Measurements from ENCODE around the gene ARHGAP12.

ARHGAP12 gene

DNA sequence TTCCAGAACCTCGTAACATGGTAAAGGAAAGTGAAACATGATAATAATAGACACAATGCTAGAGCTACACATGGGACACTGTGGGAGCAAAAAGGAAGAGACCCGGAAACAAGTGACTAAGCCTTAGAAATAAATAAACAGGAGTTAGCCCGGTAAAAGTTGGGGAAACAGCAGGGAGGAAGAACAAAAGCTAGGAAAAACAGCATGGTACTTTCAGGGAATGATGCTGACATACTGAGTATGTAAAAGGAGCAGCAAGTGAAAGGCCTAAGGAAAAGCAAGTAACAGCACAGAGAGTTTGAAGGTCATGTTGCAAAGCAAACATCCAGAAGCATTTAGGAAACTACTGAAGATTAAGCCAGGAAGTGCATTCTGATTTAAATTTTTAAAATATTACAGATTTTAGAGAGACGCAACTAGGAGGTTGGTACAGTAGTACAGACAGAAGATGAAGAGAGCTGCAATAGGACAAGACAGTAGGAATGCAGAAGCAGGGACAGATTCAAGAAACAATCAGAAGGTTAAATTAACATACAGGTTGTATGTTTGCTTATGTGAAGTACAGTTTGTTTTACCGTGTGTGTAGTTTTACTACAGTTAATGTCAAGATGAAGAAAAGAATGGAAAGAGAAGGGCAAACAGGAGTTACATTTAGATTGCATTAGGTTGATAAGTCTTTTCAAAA is 63.7 kb downstream of the ARHGAP12 start:
- DNase-seq (ENCODE audit: low read depth), result peak; percentile 24
- TF ChIP-seq, protein P1, sequence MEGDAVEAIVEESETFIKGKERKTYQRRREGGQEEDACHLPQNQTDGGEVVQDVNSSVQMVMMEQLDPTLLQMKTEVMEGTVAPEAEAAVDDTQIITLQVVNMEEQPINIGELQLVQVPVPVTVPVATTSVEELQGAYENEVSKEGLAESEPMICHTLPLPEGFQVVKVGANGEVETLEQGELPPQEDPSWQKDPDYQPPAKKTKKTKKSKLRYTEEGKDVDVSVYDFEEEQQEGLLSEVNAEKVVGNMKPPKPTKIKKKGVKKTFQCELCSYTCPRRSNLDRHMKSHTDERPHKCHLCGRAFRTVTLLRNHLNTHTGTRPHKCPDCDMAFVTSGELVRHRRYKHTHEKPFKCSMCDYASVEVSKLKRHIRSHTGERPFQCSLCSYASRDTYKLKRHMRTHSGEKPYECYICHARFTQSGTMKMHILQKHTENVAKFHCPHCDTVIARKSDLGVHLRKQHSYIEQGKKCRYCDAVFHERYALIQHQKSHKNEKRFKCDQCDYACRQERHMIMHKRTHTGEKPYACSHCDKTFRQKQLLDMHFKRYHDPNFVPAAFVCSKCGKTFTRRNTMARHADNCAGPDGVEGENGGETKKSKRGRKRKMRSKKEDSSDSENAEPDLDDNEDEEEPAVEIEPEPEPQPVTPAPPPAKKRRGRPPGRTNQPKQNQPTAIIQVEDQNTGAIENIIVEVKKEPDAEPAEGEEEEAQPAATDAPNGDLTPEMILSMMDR (conservative IDR thresholded peaks at IDR 0.05; ENCODE audit: control insufficient read depth, insufficient read depth, low read depth, low read length), result no peak
- no peak overlapping the region for H3K4me3 ChIP-seq (ENCODE audit: control insufficient read depth, low read depth, low read length)

DNA sequence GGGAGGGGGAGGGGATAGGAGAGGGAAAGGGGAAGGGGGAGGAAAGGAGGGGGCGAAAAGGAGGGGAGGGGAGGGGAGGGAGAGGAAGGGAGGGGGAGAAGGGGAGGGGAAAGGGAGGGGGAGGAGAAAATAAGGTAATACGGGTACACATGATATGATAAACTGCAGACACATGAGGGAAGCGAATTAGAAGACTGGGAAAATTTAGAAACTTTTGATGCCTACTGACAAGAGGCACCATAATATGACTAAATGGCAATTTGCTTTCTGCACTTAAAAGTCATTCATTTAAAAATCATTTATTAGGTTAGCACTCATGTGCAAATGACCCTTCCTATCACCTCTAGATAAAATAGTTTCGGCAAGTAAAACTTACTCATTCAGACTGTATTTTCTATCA is 73.6 kb downstream of the ARHGAP12 start:
- TF ChIP-seq, protein P1 (conservative IDR thresholded peaks at IDR 0.05; ENCODE audit: control insufficient read depth, insufficient read depth, low read depth, low read length), result no peak
- DNase-seq (ENCODE audit: low read depth), result no peak
- H3K4me3 ChIP-seq (ENCODE audit: control insufficient read depth, low read depth, low read length), result no peak overlapping the region

DNA sequence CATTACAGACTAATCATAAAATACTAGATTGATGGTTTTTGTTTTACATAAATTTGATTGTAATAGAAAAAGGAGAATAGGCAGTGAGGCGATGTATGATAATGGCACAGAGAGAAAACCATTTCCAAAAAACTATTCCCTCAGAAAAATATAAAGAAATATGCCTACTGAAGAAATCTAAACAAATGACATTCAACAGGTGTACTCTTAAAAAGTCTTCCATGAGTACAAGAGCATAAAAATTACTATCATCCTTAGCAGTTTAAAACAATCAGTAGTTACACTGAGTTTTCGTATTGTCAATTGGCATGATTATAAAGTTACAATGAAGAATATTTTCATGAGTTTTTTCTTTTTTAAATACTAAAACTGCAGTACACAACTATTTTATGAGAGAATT is 75.0 kb downstream of the ARHGAP12 start:
- no peak for DNase-seq (ENCODE audit: low read depth)

DNA sequence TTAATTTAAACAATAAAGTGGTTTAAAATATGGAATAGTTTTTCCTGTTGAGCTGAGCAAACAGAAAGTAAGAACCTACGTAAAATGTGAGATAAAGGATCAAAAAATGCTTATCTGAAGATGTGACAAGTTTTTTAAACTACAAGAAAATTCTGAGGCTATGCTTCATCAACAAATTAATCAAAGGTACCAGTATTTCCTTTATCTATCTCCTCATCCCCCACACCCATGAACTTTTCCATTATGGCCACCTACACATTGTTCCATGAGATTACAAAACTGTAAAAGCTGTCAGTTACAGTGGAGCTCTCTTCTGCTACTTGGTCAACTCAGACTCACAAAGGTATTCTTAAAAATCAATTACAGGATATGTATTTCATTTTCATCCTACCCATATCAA is 77.4 kb downstream of the ARHGAP12 start:
- H3K4me3 ChIP-seq (ENCODE audit: control insufficient read depth, low read depth, low read length), result no peak overlapping the region
- TF ChIP-seq, protein P1 (conservative IDR thresholded peaks at IDR 0.05; ENCODE audit: control insufficient read depth, insufficient read depth, low read depth, low read length), result no peak
- DNase-seq (ENCODE audit: low read depth), result no peak

More for the DNA sequence above, 75.0 kb downstream of the ARHGAP12 start:
- TF ChIP-seq, protein P1 (conservative IDR thresholded peaks at IDR 0.05; ENCODE audit: control insufficient read depth, insufficient read depth, low read depth, low read length), result no peak
- H3K4me3 ChIP-seq (ENCODE audit: control insufficient read depth, low read depth, low read length), result no peak overlapping the region

DNA sequence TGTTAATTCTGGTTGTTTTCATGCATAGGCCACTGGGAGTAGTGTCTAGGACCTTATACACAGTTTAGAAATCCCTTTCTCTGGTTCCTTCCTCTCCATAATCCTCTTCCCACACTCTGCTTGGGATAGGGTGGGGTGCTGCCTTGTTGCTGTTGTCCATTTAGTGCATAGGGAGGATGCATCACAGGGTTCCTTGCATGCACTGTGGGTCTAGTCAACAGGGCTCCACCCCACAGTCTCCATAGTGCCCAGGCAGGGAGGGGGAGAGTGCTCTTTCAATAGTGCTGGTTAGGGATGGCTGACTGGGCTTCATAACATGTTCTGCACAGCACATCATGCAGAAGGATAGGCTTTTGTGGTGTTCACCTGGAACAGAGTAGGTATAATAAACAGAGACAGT is 81.1 kb downstream of the ARHGAP12 start:
- TF ChIP-seq, protein P1 (conservative IDR thresholded peaks at IDR 0.05; ENCODE audit: control insufficient read depth, insufficient read depth, low read depth, low read length), result no peak
- H3K4me3 ChIP-seq (ENCODE audit: control insufficient read depth, low read depth, low read length), result no peak overlapping the region
- DNase-seq (ENCODE audit: low read depth), result no peak

DNA sequence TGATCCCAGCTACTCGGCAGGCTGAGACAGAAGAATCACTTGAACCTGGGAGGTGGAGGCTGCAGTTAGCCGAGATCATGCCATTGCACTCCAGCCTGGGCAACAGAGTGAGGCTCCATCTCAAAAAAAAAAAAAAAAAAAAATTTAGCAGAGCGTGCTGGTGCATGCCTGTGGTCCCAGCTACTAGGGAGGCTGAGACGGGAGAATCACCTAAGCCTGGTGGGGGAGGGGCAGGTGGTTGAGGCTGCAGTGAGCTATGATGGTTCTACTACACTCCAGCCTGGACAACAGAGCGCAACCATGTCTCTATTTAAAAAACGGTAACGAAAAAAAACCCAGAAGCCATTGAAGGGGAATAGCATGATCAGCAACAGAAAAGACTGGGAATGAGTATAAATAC is 89.9 kb downstream of the ARHGAP12 start:
- TF ChIP-seq, protein P1 (conservative IDR thresholded peaks at IDR 0.05; ENCODE audit: control insufficient read depth, insufficient read depth, low read depth, low read length), result no peak
- no peak for DNase-seq (ENCODE audit: low read depth)
- H3K4me3 ChIP-seq (ENCODE audit: control insufficient read depth, low read depth, low read length), result no peak overlapping the region

All from fibroblast of mammary gland (primary cell).